Epithelial cell of proximal tubule (primary cell): Measurements from ENCODE around the gene HOXB1. TPM values are rescaled to one million over a fixed set of nuclear protein-coding genes. Genes with fewer than 3 reads are reported as not detected.
A peak's percentile ranks its signal among the peaks of the same experiment; 100 is the strongest.

ENCODE experiments used
- DNase-seq: peaks from one replicate; pipeline ENCODE4 v3.0.0-alpha.2; 2011; ENCODE audit warnings: low read depth
- H3K4me3 ChIP-seq: 2 replicates; pipeline ENCODE4 v1.5.1; 2011; ENCODE audit warnings: low read depth, mild to moderate bottlenecking, low read length
- CTCF ChIP-seq: conservative IDR thresholded peaks from 2 replicates; pipeline ENCODE4 v1.5.1; 2012; ENCODE audit warnings: low read depth, mild to moderate bottlenecking, low read length
- total RNA-seq: library from RNA; depleted of rRNA; stranded (reverse); fragments of >200 nt; gene quantifications from 2 replicates; pipeline ENCODE4 v1.2.3, GENCODE V29; 2015

HOXB1 gene
- total RNA-seq, 1 donor from 2014 or later: not detected

GRCh38 chr17:48566717-48567116, 35.9 kb upstream of the HOXB1 start:
- H3K4me3 ChIP-seq: no peak overlapping the region
- TF ChIP-seq CTCF: no peak
- DNase-seq: no peak

- H3K4me3 ChIP-seq: no peak overlapping the region
- TF ChIP-seq CTCF: no peak
- DNase-seq: no peak
Observed at GRCh38 chr17:48565925-48566710, 35.3 kb upstream of the HOXB1 start.

GRCh38 chr17:48565022-48565554, 34.3 kb upstream of the HOXB1 start:
- no peak for TF ChIP-seq CTCF
- H3K4me3 ChIP-seq: peak overlapping the region; percentile 41
- DNase-seq: no peak

GRCh38 chr17:48564188-48565021, 33.6 kb upstream of the HOXB1 start:
- no peak for TF ChIP-seq CTCF
- peak overlapping the region; percentile 41 for H3K4me3 ChIP-seq
- no peak for DNase-seq

GRCh38 chr17:48563867-48564187, 33.0 kb upstream of the HOXB1 start:
- no peak for TF ChIP-seq CTCF
- no peak for DNase-seq
- H3K4me3 ChIP-seq: peak overlapping the region; percentile 31

GRCh38 chr17:48563385-48563838, 32.6 kb upstream of the HOXB1 start:
- TF ChIP-seq CTCF: no peak
- DNase-seq: no peak
- peak overlapping the region; percentile 31 for H3K4me3 ChIP-seq
